ENCODE results near the gene SLFNL1.

SLFNL1 gene

DNA sequence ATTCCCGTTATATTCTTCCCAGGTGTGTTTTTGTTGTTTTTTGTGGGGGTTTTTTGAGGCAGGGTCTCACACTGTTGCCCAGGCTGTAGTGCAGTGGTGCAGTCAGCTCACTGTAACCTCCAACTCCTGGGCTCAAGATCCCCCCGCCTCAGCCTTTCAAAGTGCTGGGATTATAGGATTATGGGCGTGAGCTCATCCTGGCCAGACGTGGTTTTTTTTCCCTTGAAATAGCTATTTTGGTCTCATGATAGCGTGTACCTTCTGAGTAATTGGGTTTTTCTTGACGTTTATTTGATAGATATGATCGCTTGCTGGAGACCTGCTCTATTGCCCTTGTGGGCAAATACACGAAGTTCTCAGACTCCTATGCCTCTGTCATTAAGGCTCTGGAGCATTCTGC is 24.4 kb downstream of the SLFNL1 start:
- no peak overlapping the region for H3K9ac ChIP-seq
- peaks cover 41% of the 10 kb centered on the region; the same call in 1 of the 2 replicates for H3K36me3 ChIP-seq (ENCODE audit: insufficient read depth)
- H3K79me2 ChIP-seq (ENCODE audit: insufficient read depth, low read depth): peaks cover 70% of the 10 kb centered on the region; the same call in 1 of the 2 replicates
- H2AFZ ChIP-seq (ENCODE audit: low read depth): no peak overlapping the region
- 0 out of 2 replicates have a peak, but pooled peaks cover 6% of the 10 kb centered on the region for H4K20me1 ChIP-seq (ENCODE audit: insufficient read depth)
- H3K4me2 ChIP-seq: no peak overlapping the region
- peaks cover 46% of the 10 kb centered on the region for H3K4me1 ChIP-seq (ENCODE audit: low read depth, poor library complexity, severe bottlenecking)
- H3K27ac ChIP-seq: no peak overlapping the region
- no peaks in the 10 kb centered on the region for H3K27me3 ChIP-seq (ENCODE audit: insufficient read depth, low read depth)
- H3K4me3 ChIP-seq (IDR thresholded peaks at IDR 0.05; ENCODE audit: insufficient read depth, low read depth, low read length): no peak overlapping the region
- TF ChIP-seq, protein P1, sequence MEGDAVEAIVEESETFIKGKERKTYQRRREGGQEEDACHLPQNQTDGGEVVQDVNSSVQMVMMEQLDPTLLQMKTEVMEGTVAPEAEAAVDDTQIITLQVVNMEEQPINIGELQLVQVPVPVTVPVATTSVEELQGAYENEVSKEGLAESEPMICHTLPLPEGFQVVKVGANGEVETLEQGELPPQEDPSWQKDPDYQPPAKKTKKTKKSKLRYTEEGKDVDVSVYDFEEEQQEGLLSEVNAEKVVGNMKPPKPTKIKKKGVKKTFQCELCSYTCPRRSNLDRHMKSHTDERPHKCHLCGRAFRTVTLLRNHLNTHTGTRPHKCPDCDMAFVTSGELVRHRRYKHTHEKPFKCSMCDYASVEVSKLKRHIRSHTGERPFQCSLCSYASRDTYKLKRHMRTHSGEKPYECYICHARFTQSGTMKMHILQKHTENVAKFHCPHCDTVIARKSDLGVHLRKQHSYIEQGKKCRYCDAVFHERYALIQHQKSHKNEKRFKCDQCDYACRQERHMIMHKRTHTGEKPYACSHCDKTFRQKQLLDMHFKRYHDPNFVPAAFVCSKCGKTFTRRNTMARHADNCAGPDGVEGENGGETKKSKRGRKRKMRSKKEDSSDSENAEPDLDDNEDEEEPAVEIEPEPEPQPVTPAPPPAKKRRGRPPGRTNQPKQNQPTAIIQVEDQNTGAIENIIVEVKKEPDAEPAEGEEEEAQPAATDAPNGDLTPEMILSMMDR (conservative IDR thresholded peaks at IDR 0.05; ENCODE audit: low read depth, low read length): no peak

DNA sequence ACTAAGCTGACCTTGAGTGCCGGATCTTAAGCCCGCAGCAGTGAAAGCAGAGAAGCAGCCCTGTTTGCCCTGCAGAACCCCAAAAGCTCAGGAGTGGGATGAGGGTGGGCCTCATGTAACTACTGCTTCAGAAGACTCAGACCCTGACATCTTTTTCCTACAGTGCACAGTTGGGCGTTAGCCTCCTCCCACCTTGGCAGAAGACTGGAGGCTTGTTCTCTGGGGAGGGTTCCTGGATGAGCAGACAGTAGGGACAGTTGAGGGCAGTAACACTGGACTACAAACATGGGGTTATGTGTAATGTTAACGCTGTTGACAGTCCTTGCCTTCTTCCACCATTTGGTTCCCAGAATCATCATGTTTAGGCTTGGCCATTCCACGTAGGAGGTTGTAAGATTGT is 32.5 kb downstream of the SLFNL1 start:
- H3K36me3 ChIP-seq (ENCODE audit: insufficient read depth): peaks cover 40% of the 10 kb centered on the region
- H3K79me2 ChIP-seq (ENCODE audit: insufficient read depth, low read depth): peaks cover 47% of the 10 kb centered on the region
- no peak overlapping the region for H3K27ac ChIP-seq
- no peak overlapping the region for H3K4me2 ChIP-seq
- H3K4me3 ChIP-seq (IDR thresholded peaks at IDR 0.05; ENCODE audit: insufficient read depth, low read depth, low read length): no peak overlapping the region
- H2AFZ ChIP-seq (ENCODE audit: low read depth): no peak overlapping the region
- H3K4me1 ChIP-seq (ENCODE audit: low read depth, poor library complexity, severe bottlenecking): peaks cover under 1% of the 10 kb centered on the region
- no peaks in the 10 kb centered on the region for H3K27me3 ChIP-seq (ENCODE audit: insufficient read depth, low read depth)
- peaks cover 8% of the 10 kb centered on the region for H4K20me1 ChIP-seq (ENCODE audit: insufficient read depth)
- no peak overlapping the region for H3K9ac ChIP-seq
- TF ChIP-seq, protein P1 (conservative IDR thresholded peaks at IDR 0.05; ENCODE audit: low read depth, low read length): no peak

DNA sequence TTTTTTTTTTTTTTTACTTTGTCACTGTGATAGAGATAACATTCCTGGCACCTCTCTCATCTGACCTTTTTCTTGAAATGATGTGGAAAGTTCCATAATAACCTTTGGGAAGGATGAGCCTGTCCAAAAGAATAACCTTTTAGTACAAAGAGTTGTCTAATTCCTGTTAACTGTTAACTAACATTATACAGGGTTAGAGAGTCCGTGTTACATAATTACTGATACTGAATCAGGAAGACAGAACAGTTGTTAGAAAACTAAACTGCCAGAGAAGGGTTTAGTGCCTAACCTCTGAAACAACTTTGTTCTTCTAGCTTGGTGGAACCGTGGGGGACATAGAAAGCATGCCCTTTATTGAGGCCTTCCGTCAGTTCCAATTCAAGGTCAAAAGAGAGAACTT is 33.2 kb downstream of the SLFNL1 start:
- no peak overlapping the region for H3K9ac ChIP-seq
- no peaks in the 10 kb centered on the region for H3K27me3 ChIP-seq (ENCODE audit: insufficient read depth, low read depth)
- no peak overlapping the region for H3K27ac ChIP-seq
- H3K4me1 ChIP-seq (ENCODE audit: low read depth, poor library complexity, severe bottlenecking): peaks cover 5% of the 10 kb centered on the region
- peaks cover 43% of the 10 kb centered on the region for H3K36me3 ChIP-seq (ENCODE audit: insufficient read depth)
- peaks cover 47% of the 10 kb centered on the region for H3K79me2 ChIP-seq (ENCODE audit: insufficient read depth, low read depth)
- TF ChIP-seq, protein P1 (conservative IDR thresholded peaks at IDR 0.05; ENCODE audit: low read depth, low read length): no peak
- no peak overlapping the region for H2AFZ ChIP-seq (ENCODE audit: low read depth)
- H3K4me3 ChIP-seq (IDR thresholded peaks at IDR 0.05; ENCODE audit: insufficient read depth, low read depth, low read length): no peak overlapping the region
- H4K20me1 ChIP-seq (ENCODE audit: insufficient read depth): peaks cover 8% of the 10 kb centered on the region
- no peak overlapping the region for H3K4me2 ChIP-seq

DNA sequence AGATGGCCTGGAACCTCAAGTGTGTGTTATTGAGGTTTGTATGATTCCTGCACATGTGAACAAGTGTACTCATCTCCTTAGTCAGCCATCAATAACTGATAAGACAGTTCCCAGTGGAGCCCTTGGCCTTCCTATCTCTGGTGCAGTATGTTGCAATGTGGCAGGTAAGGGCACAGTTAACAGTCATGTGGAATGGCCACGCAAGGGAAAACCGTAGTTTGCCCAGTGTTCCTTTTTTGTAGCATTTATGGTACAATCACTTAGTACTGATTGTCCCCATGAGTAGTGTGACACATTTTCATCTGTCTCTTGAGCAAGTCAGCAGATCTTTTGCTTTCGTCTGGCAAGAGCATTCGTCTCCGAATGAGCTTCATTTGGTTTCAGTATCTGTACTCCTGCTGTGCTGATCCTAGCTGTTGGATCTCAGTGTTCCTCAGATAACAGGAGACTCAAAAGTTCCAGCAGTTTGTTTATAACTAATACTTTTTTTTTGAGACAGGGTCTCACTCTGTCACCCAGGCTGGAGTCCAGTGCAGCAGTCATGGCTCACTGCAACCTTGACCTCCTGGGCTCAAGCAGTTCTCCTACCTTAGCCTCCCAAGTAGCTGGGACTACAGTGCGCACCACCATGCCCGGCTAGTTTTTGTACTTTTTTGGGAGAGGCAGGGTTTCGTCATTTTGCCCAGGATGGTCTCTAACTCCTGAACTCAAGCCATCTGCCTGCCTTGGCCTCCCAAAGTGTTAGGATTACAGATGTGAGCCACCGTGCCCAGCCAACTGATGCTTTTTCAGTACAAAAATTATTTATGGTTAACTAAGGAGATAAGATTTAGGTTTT is 33.9 kb downstream of the SLFNL1 start:
- Histone ChIP-seq H3K27ac (no peak overlapping the region), H3K9ac (no peak overlapping the region), H3K36me3 (ENCODE audit: insufficient read depth) (peaks cover 43% of the 10 kb centered on the region), H3K27me3 (ENCODE audit: insufficient read depth, low read depth) (no peaks in the 10 kb centered on the region), H3K4me2 (no peak overlapping the region), H3K79me2 (ENCODE audit: insufficient read depth, low read depth) (peaks cover 47% of the 10 kb centered on the region), H3K4me3 (IDR thresholded peaks at IDR 0.05; ENCODE audit: insufficient read depth, low read depth, low read length) (no peak overlapping the region), H3K4me1 (ENCODE audit: low read depth, poor library complexity, severe bottlenecking) (peaks cover 7% of the 10 kb centered on the region), H2AFZ (ENCODE audit: low read depth) (no peak overlapping the region), H4K20me1 (ENCODE audit: insufficient read depth) (peaks cover 13% of the 10 kb centered on the region)
- TF ChIP-seq, protein P1 (conservative IDR thresholded peaks at IDR 0.05; ENCODE audit: low read depth, low read length): no peak
